ENCODE results near the gene ACADM. TPM values are rescaled to one million over a fixed set of nuclear protein-coding genes. Genes with fewer than 3 reads are reported as not detected.
"Not testable (repeated sequence)": the region's sequence is repeated elsewhere in the genome, so short reads cannot be mapped to it uniquely, and the experiment has no call there.

The ACADM gene
- total RNA-seq = 10 to 100 TPM; 41.3 to 61.9 TPM

GRCh38 chr1:75724472-75725022 lies at the start of gene ACADM:
Gene ACADM (plus strand): TSS chr1:75724709. CDS start chr1:75724788, 79 bp downstream.
- Mint-ChIP-seq H3K4me1 (peaks cover 6% of the 10 kb centered on the region), H3K9me3 (no peaks in the 10 kb centered on the region), H3K27me3 (no peaks in the 10 kb centered on the region), H3K4me3 (peak within 1 kb of the TSS; percentile 86), H3K27ac (peak within 1 kb of the TSS; percentile 84), H3K36me3 (ENCODE audit: low read depth) (no peaks in the 10 kb centered on the region)
- ATAC-seq (replicated peaks) = peak; percentile 95

GRCh38 chr1:75677443-75677842 lies 47.1 kb upstream of the ACADM start:
- H3K36me3 Mint-ChIP-seq (ENCODE audit: low read depth) = no peaks in the 10 kb centered on the region
- no peaks in the 10 kb centered on the region for H3K9me3 Mint-ChIP-seq
- peaks cover 17% of the 10 kb centered on the region for H3K27me3 Mint-ChIP-seq
- no peaks in the 10 kb centered on the region for H3K4me1 Mint-ChIP-seq
- no peak overlapping the region for H3K27ac Mint-ChIP-seq
- no peak overlapping the region for H3K4me3 Mint-ChIP-seq
- no peak for ATAC-seq (replicated peaks)

DNA sequence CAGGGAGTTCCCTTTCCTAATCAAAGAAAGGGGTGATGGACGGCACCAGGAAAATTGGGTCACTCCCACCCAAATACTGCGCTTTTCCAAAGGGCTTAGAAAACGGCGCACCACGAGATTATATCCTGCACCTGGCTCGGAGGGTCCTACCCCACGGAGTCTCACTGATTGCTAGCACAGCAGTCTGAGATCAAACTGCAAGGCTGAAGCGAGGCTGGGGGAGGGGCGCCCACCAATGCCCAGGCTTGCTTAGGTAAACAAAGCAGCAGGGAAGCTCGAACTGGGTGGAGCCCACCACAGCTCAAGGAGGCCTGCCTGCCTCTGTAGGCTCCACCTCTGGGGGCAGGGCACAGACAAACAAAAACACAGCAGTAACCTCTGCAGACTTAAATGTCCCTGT lies 46.5 kb upstream of the ACADM start:
- not testable (repeated sequence) for H3K4me1 Mint-ChIP-seq; H3K36me3 Mint-ChIP-seq (ENCODE audit: low read depth); ATAC-seq (replicated peaks); H3K4me3 Mint-ChIP-seq; H3K27ac Mint-ChIP-seq; H3K9me3 Mint-ChIP-seq
- peaks cover 17% of the 10 kb centered on the region for H3K27me3 Mint-ChIP-seq

DNA sequence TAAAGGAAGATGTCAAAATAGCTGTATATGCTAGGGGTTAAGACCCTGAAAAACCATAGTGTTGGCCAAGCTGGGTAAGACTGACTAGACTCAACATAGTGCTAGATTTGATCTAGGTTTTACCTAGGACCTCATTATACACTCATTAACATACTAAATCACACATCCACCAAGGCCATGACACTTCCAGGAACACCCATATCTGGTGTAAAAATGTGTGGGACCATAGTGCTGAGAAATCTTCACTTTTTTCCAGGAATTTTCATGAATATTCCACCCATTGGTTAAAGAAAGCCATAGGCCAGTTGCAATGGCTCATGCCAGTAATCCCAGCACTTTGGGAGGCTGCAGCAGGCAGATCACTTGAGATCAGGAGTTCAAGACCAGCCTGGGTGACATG lies 34.0 kb upstream of the ACADM start:
- Mint-ChIP-seq H3K27me3 (peaks cover 10% of the 10 kb centered on the region), H3K27ac (no peak overlapping the region), H3K9me3 (peaks cover 9% of the 10 kb centered on the region), H3K36me3 (ENCODE audit: low read depth) (no peaks in the 10 kb centered on the region), H3K4me1 (no peaks in the 10 kb centered on the region), H3K4me3 (no peak overlapping the region)
- no peak for ATAC-seq (replicated peaks)

- H3K4me3 Mint-ChIP-seq = no peak overlapping the region
- H3K9me3 Mint-ChIP-seq = peaks cover 3% of the 10 kb centered on the region
- H3K36me3 Mint-ChIP-seq (ENCODE audit: low read depth) = no peaks in the 10 kb centered on the region
- H3K27me3 Mint-ChIP-seq = peaks cover 11% of the 10 kb centered on the region
- H3K4me1 Mint-ChIP-seq = no peaks in the 10 kb centered on the region
- no peak for ATAC-seq (replicated peaks)
- no peak overlapping the region for H3K27ac Mint-ChIP-seq
Measured at GRCh38 chr1:75693551-75693950, 31.0 kb upstream of the ACADM start.

GRCh38 chr1:75696000-75696399 lies 28.5 kb upstream of the ACADM start:
- Mint-ChIP-seq H3K4me3 (no peak overlapping the region), H3K27ac (no peak overlapping the region), H3K27me3 (peaks cover 7% of the 10 kb centered on the region), H3K4me1 (no peaks in the 10 kb centered on the region), H3K36me3 (ENCODE audit: low read depth) (no peaks in the 10 kb centered on the region), H3K9me3 (no peaks in the 10 kb centered on the region)
- no peak for ATAC-seq (replicated peaks)

GRCh38 chr1:75707191-75707590 lies 17.3 kb upstream of the ACADM start:
- Mint-ChIP-seq H3K4me1 (no peaks in the 10 kb centered on the region), H3K27me3 (peaks cover 26% of the 10 kb centered on the region), H3K4me3 (no peak overlapping the region), H3K36me3 (ENCODE audit: low read depth) (no peaks in the 10 kb centered on the region), H3K27ac (no peak overlapping the region), H3K9me3 (no peaks in the 10 kb centered on the region)
- no peak for ATAC-seq (replicated peaks)

DNA sequence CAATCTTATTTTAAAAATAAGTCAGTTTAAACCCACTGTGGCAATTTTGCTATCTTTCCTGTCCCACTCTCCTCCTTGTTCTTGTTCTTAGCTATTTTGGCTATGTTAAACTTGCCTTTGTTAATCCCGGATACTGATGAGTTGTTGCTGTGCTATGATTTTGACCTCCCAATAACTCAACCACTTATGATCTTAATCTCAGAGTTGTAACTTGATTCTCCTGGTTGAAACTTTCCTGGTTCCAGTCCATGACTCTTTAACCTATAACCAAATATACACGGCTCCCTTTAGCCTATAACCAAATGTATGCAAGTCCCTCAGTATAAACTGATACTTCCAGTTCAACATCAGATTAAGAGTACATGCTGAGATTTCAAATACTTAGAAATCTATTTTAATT lies 15.6 kb upstream of the ACADM start:
- H3K36me3 Mint-ChIP-seq (ENCODE audit: low read depth) = no peaks in the 10 kb centered on the region
- no peak overlapping the region for H3K4me3 Mint-ChIP-seq
- H3K9me3 Mint-ChIP-seq = no peaks in the 10 kb centered on the region
- ATAC-seq (replicated peaks) = no peak
- no peak overlapping the region for H3K27ac Mint-ChIP-seq
- no peaks in the 10 kb centered on the region for H3K4me1 Mint-ChIP-seq
- H3K27me3 Mint-ChIP-seq = peaks cover 32% of the 10 kb centered on the region

- Mint-ChIP-seq H3K9me3 (no peaks in the 10 kb centered on the region), H3K4me1 (no peaks in the 10 kb centered on the region), H3K27ac (no peak overlapping the region), H3K4me3 (no peak overlapping the region), H3K36me3 (ENCODE audit: low read depth) (no peaks in the 10 kb centered on the region), H3K27me3 (peaks cover 32% of the 10 kb centered on the region)
- no peak for ATAC-seq (replicated peaks)
Measured at GRCh38 chr1:75710832-75711231, 13.7 kb upstream of the ACADM start.

- Mint-ChIP-seq H3K36me3 (ENCODE audit: low read depth) (no peaks in the 10 kb centered on the region), H3K9me3 (no peaks in the 10 kb centered on the region), H3K27me3 (peaks cover 29% of the 10 kb centered on the region), H3K4me3 (no peak overlapping the region), H3K27ac (no peak overlapping the region), H3K4me1 (no peaks in the 10 kb centered on the region)
- ATAC-seq (replicated peaks) = no peak
Measured at GRCh38 chr1:75711846-75712245, 12.7 kb upstream of the ACADM start.

DNA sequence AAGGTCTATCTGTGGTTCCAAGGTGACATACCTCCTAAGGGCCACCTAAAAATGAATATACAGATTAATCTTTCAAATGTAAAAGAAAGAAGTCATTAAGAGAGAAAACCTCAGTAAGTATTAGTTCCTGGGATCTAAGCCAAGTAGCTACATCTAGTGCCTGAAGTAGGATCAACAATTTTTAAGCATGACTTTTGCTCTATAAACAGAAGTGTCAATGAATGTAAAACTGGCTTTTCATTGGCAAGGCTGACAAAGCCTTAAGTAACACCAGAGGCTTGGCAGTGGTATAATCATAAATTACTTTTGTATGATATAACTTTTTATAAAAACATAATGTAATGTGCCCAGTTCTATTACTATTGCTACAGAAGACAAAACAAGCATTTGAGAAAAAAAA lies 12.2 kb upstream of the ACADM start:
- no peak for ATAC-seq (replicated peaks)
- no peaks in the 10 kb centered on the region for H3K36me3 Mint-ChIP-seq (ENCODE audit: low read depth)
- H3K27me3 Mint-ChIP-seq = peaks cover 29% of the 10 kb centered on the region
- no peaks in the 10 kb centered on the region for H3K4me1 Mint-ChIP-seq
- H3K27ac Mint-ChIP-seq = no peak overlapping the region
- H3K9me3 Mint-ChIP-seq = no peaks in the 10 kb centered on the region
- H3K4me3 Mint-ChIP-seq = no peak overlapping the region

- no peak overlapping the region for H3K4me3 Mint-ChIP-seq
- no peak overlapping the region for H3K27ac Mint-ChIP-seq
- no peak for ATAC-seq (replicated peaks)
- no peaks in the 10 kb centered on the region for H3K27me3 Mint-ChIP-seq
- no peaks in the 10 kb centered on the region for H3K9me3 Mint-ChIP-seq
- H3K4me1 Mint-ChIP-seq = no peaks in the 10 kb centered on the region
- H3K36me3 Mint-ChIP-seq (ENCODE audit: low read depth) = no peaks in the 10 kb centered on the region
Measured at GRCh38 chr1:75719810-75720209, 4.7 kb upstream of the ACADM start.

GRCh38 chr1:75720325-75720724 lies 4.2 kb upstream of the ACADM start:
- no peak overlapping the region for H3K27ac Mint-ChIP-seq
- no peaks in the 10 kb centered on the region for H3K9me3 Mint-ChIP-seq
- no peak overlapping the region for H3K4me3 Mint-ChIP-seq
- no peaks in the 10 kb centered on the region for H3K27me3 Mint-ChIP-seq
- H3K36me3 Mint-ChIP-seq (ENCODE audit: low read depth) = no peaks in the 10 kb centered on the region
- no peak for ATAC-seq (replicated peaks)
- H3K4me1 Mint-ChIP-seq = no peaks in the 10 kb centered on the region

- Mint-ChIP-seq H3K4me3 (no peak overlapping the region), H3K36me3 (ENCODE audit: low read depth) (no peaks in the 10 kb centered on the region), H3K4me1 (no peaks in the 10 kb centered on the region), H3K27ac (no peak overlapping the region), H3K27me3 (no peaks in the 10 kb centered on the region), H3K9me3 (no peaks in the 10 kb centered on the region)
- ATAC-seq (replicated peaks) = no peak
Measured at GRCh38 chr1:75720820-75721219, 3.7 kb upstream of the ACADM start.

DNA sequence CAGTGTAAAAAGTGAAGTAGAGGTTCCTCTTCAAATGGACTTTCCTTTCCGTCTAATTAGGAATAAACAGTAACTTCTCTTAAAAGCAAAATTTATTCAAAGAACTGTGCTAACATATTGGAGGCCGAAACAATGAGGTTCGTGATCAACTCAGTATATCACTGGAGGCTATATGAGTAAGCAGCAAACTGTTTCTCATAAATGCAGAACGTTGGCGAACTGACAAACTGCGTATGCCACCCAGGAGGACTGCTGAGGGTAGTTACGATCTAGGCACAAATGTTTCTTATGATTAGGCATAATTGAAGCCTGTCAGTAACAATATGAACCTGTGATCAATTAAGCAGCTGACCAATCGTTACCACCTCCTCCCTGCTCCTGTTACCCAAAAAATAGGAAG lies 2.3 kb upstream of the ACADM start:
- H3K9me3 Mint-ChIP-seq; H3K27ac Mint-ChIP-seq; H3K36me3 Mint-ChIP-seq (ENCODE audit: low read depth); H3K27me3 Mint-ChIP-seq; ATAC-seq (replicated peaks); H3K4me3 Mint-ChIP-seq; H3K4me1 Mint-ChIP-seq: not testable (repeated sequence)

- Mint-ChIP-seq H3K4me3 (peak overlapping the region; percentile 86), H3K4me1 (peaks cover 6% of the 10 kb centered on the region), H3K27ac (no peak overlapping the region), H3K27me3 (no peaks in the 10 kb centered on the region), H3K9me3 (no peaks in the 10 kb centered on the region), H3K36me3 (ENCODE audit: low read depth) (no peaks in the 10 kb centered on the region)
- no peak for ATAC-seq (replicated peaks)
Measured at GRCh38 chr1:75722966-75723365, 1.5 kb upstream of the ACADM start.

Measured in activated T-helper 17 cell treated with anti-CD3 and anti-CD28 coated beads, Interleukin-2, amount 50 U/mL, for 72 hours (primary cell).